ENCODE results near the gene ADAMTS2.

ADAMTS2 gene

DNA sequence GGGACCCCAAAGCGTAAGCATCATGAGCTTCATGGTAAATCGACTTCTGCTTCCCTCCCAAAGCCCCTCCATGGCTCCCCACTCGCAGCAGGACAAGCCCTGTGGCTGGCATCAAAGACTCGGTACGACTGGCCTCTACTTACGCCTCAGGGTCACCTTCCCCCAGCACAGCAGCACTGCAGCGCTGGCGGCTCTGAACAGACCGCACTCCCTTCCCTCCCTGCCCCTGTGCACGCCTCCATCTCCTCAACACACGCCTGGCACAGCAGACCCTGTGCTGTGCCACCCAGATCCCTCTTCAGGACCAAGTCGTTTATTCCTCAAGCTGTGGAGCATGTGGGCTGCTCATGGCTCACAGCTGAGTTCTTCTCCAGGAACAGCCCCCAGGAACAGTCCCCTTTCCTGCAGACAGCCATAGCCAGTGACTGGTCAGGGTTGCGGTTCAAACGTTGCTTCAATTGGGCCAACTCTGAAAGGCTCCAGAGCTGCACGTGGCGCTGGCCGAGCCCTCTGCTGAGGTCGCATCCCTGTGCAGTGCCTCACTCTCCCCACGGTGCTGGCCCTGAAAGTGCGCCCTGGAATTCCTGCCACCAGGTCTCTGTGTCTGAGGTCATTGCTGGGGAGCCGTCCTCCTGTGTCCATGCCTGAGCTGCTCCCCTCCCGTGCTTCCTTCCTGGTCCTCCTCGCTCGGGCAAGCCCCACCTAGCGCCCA is 197.1 kb downstream of the ADAMTS2 start:
- Histone ChIP-seq H4K5ac (ENCODE audit: low read length) (no peak overlapping the region), H3K36me3 (ENCODE audit: control insufficient read depth, insufficient read depth, low read length) (no peaks in the 10 kb centered on the region), H3K18ac (ENCODE audit: low read length) (no peak overlapping the region), H2BK5ac (ENCODE audit: low read length) (no peak overlapping the region), H2AK5ac (ENCODE audit: low read length) (no peak overlapping the region), H3K23ac (ENCODE audit: low read length) (peak overlapping the region; percentile 24), H3K27me3 (ENCODE audit: insufficient read depth, low read length, poor library complexity) (no peaks in the 10 kb centered on the region), H4K8ac (ENCODE audit: low read depth, low read length) (no peak overlapping the region), H3K79me2 (ENCODE audit: control insufficient read depth, insufficient read depth, low read length) (no peaks in the 10 kb centered on the region), H3K4me1 (ENCODE audit: control insufficient read depth, low read depth, low read length) (no peaks in the 10 kb centered on the region), H3K4ac (ENCODE audit: low read depth, low read length) (no peak overlapping the region), H3K9ac (ENCODE audit: low read length) (no peak overlapping the region), H2BK120ac (ENCODE audit: low read depth, low read length) (no peak overlapping the region), H3K56ac (ENCODE audit: low read length) (no peak overlapping the region), H3K79me1 (ENCODE audit: low read length) (no peaks in the 10 kb centered on the region), H3K27ac (ENCODE audit: low read depth, low read length) (no peak overlapping the region), H2BK15ac (replicated peaks; ENCODE audit: low read depth) (no peak overlapping the region), H3K4me2 (ENCODE audit: low read length) (no peak overlapping the region), H3K4me3 (ENCODE audit: low read length) (no peak overlapping the region)
- no CpG with 5 or more reads among the region's 25 CpGs for WGBS (ENCODE audit: extremely low coverage, insufficient coverage, low lambda C conversion rate)
- no peak for DNase-seq

DNA sequence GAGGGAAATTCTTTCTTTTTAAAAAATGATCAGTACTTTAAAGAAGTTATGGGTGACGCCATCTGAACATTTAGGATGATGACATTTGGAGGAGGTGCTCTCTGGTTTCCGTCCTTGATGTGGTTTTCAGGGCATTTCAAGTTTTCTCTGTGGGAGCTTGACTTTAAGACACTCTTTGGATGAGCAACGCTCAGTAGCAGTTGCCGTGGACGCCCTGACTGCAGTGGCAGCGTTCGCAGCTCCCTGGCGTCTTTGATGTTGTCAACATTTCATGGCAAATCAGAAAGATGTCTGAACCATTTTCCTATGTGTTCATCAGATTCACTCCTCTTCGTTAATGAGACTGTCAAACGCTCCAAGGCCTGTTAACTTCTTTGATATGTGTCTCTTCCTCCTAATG is 199.0 kb downstream of the ADAMTS2 start:
- no peaks in the 10 kb centered on the region for H3K27me3 ChIP-seq (ENCODE audit: insufficient read depth, low read length, poor library complexity)
- H3K4me1 ChIP-seq (ENCODE audit: control insufficient read depth, low read depth, low read length), result no peaks in the 10 kb centered on the region
- H2BK120ac ChIP-seq (ENCODE audit: low read depth, low read length), result no peak overlapping the region
- no peak for DNase-seq
- no peak overlapping the region for H3K9ac ChIP-seq (ENCODE audit: low read length)
- no peaks in the 10 kb centered on the region for H3K79me2 ChIP-seq (ENCODE audit: control insufficient read depth, insufficient read depth, low read length)
- no peak overlapping the region for H3K18ac ChIP-seq (ENCODE audit: low read length)
- H3K36me3 ChIP-seq (ENCODE audit: control insufficient read depth, insufficient read depth, low read length), result no peaks in the 10 kb centered on the region
- H3K4me3 ChIP-seq (ENCODE audit: low read length), result no peak overlapping the region
- H3K4me2 ChIP-seq (ENCODE audit: low read length), result no peak overlapping the region
- no peak overlapping the region for H2AK5ac ChIP-seq (ENCODE audit: low read length)
- no peak overlapping the region for H4K5ac ChIP-seq (ENCODE audit: low read length)
- no peak overlapping the region for H3K27ac ChIP-seq (ENCODE audit: low read depth, low read length)
- WGBS (ENCODE audit: extremely low coverage, insufficient coverage, low lambda C conversion rate), result no CpG with 5 or more reads among the region's 10 CpGs
- no peak overlapping the region for H3K4ac ChIP-seq (ENCODE audit: low read depth, low read length)
- H4K8ac ChIP-seq (ENCODE audit: low read depth, low read length), result no peak overlapping the region
- no peak overlapping the region for H3K56ac ChIP-seq (ENCODE audit: low read length)
- H2BK5ac ChIP-seq (ENCODE audit: low read length), result no peak overlapping the region
- no peak overlapping the region for H2BK15ac ChIP-seq (replicated peaks; ENCODE audit: low read depth)
- no peak overlapping the region for H3K23ac ChIP-seq (ENCODE audit: low read length)
- H3K79me1 ChIP-seq (ENCODE audit: low read length), result no peaks in the 10 kb centered on the region

DNA sequence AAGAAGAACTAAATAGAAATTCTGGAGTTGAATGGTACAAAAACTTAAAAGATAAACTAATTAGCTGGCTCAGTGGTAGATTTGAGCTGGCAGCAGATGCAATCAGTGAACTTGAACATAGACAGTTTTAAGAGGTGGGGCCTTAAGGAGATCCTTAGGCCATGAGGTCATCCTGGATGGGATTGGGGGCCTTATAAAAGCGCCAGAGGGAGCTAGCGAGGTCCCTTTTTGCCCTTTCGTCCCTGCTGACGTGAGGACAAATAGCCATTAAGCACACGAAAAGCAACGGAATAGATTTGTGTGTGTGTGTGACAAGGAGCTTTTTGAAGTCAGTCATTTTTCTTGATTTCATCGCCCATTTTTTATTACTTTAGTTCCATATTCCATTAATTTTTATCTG is 201.8 kb downstream of the ADAMTS2 start:
- Histone ChIP-seq H3K4me3 (ENCODE audit: low read length) (no peak overlapping the region), H3K4ac (ENCODE audit: low read depth, low read length) (no peak overlapping the region), H3K4me1 (ENCODE audit: control insufficient read depth, low read depth, low read length) (no peaks in the 10 kb centered on the region), H3K79me2 (ENCODE audit: control insufficient read depth, insufficient read depth, low read length) (no peaks in the 10 kb centered on the region), H3K79me1 (ENCODE audit: low read length) (no peaks in the 10 kb centered on the region), H3K9ac (ENCODE audit: low read length) (no peak overlapping the region), H4K5ac (ENCODE audit: low read length) (no peak overlapping the region), H2AK5ac (ENCODE audit: low read length) (no peak overlapping the region), H3K27me3 (ENCODE audit: insufficient read depth, low read length, poor library complexity) (no peaks in the 10 kb centered on the region), H3K23ac (ENCODE audit: low read length) (no peak overlapping the region), H3K27ac (ENCODE audit: low read depth, low read length) (no peak overlapping the region), H3K36me3 (ENCODE audit: control insufficient read depth, insufficient read depth, low read length) (no peaks in the 10 kb centered on the region), H3K4me2 (ENCODE audit: low read length) (no peak overlapping the region), H4K8ac (ENCODE audit: low read depth, low read length) (no peak overlapping the region), H2BK5ac (ENCODE audit: low read length) (no peak overlapping the region), H2BK15ac (replicated peaks; ENCODE audit: low read depth) (no peak overlapping the region), H3K18ac (ENCODE audit: low read length) (no peak overlapping the region), H3K56ac (ENCODE audit: low read length) (no peak overlapping the region), H2BK120ac (ENCODE audit: low read depth, low read length) (no peak overlapping the region)
- DNase-seq, result peak; percentile 95
- WGBS (ENCODE audit: extremely low coverage, insufficient coverage, low lambda C conversion rate), result no CpG with 5 or more reads among the region's 7 CpGs

DNA sequence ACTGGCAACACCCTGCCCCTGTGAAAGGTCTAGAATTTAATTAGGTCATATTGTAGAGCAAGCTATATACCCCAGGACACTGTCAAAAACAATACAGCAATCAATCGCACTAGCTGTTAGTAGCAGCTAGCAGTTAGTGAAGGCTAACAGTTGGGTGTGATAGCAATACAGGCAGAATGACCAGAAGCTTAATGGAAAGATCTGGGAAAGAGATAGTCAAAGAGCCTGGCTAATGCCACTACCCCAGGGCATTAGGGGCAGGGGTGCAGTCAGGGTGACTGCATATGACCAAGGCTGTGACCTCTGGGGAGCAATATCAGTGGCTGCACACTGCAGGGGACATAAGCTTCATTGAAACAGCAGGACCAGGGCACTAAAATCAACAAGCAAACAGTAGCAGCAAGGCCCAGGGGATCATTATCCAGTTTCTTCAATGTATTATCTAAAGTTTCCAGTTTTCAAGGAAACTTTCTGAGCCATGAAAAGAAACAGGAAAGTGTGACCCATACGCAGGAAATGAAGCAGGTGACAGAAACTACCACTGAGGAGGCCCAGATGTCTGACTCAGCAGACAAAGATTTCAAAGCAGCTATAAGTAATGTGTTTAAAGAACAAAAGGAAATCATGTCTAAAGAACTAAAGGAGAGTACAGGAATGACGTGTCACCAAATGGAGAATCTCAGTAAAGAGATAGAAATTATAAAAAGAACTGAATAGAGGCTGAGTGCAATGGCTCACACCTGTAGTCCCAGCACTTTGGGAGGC is 202.6 kb downstream of the ADAMTS2 start:
- Histone ChIP-seq H3K18ac (ENCODE audit: low read length) (no peak overlapping the region), H3K27me3 (ENCODE audit: insufficient read depth, low read length, poor library complexity) (no peaks in the 10 kb centered on the region), H3K56ac (ENCODE audit: low read length) (no peak overlapping the region), H2AK5ac (ENCODE audit: low read length) (no peak overlapping the region), H3K79me2 (ENCODE audit: control insufficient read depth, insufficient read depth, low read length) (no peaks in the 10 kb centered on the region), H3K4me2 (ENCODE audit: low read length) (no peak overlapping the region), H3K4me1 (ENCODE audit: control insufficient read depth, low read depth, low read length) (no peaks in the 10 kb centered on the region), H3K4ac (ENCODE audit: low read depth, low read length) (no peak overlapping the region), H3K27ac (ENCODE audit: low read depth, low read length) (no peak overlapping the region), H3K4me3 (ENCODE audit: low read length) (no peak overlapping the region), H3K36me3 (ENCODE audit: control insufficient read depth, insufficient read depth, low read length) (no peaks in the 10 kb centered on the region), H2BK120ac (ENCODE audit: low read depth, low read length) (no peak overlapping the region), H3K23ac (ENCODE audit: low read length) (no peak overlapping the region), H3K9ac (ENCODE audit: low read length) (no peak overlapping the region), H4K8ac (ENCODE audit: low read depth, low read length) (no peak overlapping the region), H2BK5ac (ENCODE audit: low read length) (no peak overlapping the region), H4K5ac (ENCODE audit: low read length) (no peak overlapping the region), H2BK15ac (replicated peaks; ENCODE audit: low read depth) (no peak overlapping the region), H3K79me1 (ENCODE audit: low read length) (no peaks in the 10 kb centered on the region)
- DNase-seq, result peak; percentile 13
- WGBS (ENCODE audit: extremely low coverage, insufficient coverage, low lambda C conversion rate), result no CpG with 5 or more reads among the region's 3 CpGs

DNA sequence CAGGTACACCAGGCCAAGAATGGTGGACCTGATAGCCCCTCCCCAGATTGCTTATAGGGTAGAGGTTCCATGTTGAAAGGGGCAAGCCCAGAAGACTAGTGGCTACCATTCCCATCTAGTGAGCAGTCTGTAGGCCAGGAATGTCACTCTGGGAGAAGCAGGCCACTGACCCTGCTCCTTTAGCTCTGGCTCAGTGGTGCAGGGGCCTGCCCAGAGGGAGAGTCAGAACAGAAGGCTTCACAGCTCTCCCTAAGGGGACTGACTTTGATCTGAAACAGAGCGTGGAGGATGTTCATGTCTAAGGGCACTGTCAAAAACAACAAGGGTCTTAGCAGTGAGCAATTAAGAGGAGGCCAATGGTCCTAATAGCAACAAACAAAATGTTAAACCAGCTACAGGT is 203.4 kb downstream of the ADAMTS2 start:
- no CpG with 5 or more reads among the region's 1 CpG for WGBS (ENCODE audit: extremely low coverage, insufficient coverage, low lambda C conversion rate)
- H3K4ac ChIP-seq (ENCODE audit: low read depth, low read length), result no peak overlapping the region
- no peak overlapping the region for H4K5ac ChIP-seq (ENCODE audit: low read length)
- no peak overlapping the region for H2BK5ac ChIP-seq (ENCODE audit: low read length)
- no peak overlapping the region for H2BK120ac ChIP-seq (ENCODE audit: low read depth, low read length)
- H3K4me2 ChIP-seq (ENCODE audit: low read length), result no peak overlapping the region
- DNase-seq, result no peak
- H3K36me3 ChIP-seq (ENCODE audit: control insufficient read depth, insufficient read depth, low read length), result no peaks in the 10 kb centered on the region
- H3K79me2 ChIP-seq (ENCODE audit: control insufficient read depth, insufficient read depth, low read length), result no peaks in the 10 kb centered on the region
- H4K8ac ChIP-seq (ENCODE audit: low read depth, low read length), result no peak overlapping the region
- no peak overlapping the region for H2AK5ac ChIP-seq (ENCODE audit: low read length)
- H2BK15ac ChIP-seq (replicated peaks; ENCODE audit: low read depth), result no peak overlapping the region
- H3K4me1 ChIP-seq (ENCODE audit: control insufficient read depth, low read depth, low read length), result no peaks in the 10 kb centered on the region
- H3K79me1 ChIP-seq (ENCODE audit: low read length), result no peaks in the 10 kb centered on the region
- H3K23ac ChIP-seq (ENCODE audit: low read length), result no peak overlapping the region
- H3K4me3 ChIP-seq (ENCODE audit: low read length), result no peak overlapping the region
- H3K56ac ChIP-seq (ENCODE audit: low read length), result no peak overlapping the region
- H3K27me3 ChIP-seq (ENCODE audit: insufficient read depth, low read length, poor library complexity), result no peaks in the 10 kb centered on the region
- no peak overlapping the region for H3K27ac ChIP-seq (ENCODE audit: low read depth, low read length)
- no peak overlapping the region for H3K18ac ChIP-seq (ENCODE audit: low read length)
- H3K9ac ChIP-seq (ENCODE audit: low read length), result no peak overlapping the region
